Measurements from ENCODE around the gene MR1.

The MR1 gene

GRCh38 chr1:181033799-181034451, at the start of gene MR1:
MR1 (plus strand) TSS chr1:181033983; CDS start chr1:181034008, 25 bp downstream.
- DNase-seq (ENCODE audit: low spot score), result peak; percentile 87

- DNase-seq (ENCODE audit: low spot score), result no peak
Observed at GRCh38 chr1:180988253-180988752, 45.5 kb upstream of the MR1 start.

GRCh38 chr1:180994262-180994661, 39.5 kb upstream of the MR1 start:
- DNase-seq (ENCODE audit: low spot score), result no peak

- no peak for DNase-seq (ENCODE audit: low spot score)
Observed at GRCh38 chr1:180997843-180998504, 35.8 kb upstream of the MR1 start.

GRCh38 chr1:181001091-181001780, 32.5 kb upstream of the MR1 start:
- no peak for DNase-seq (ENCODE audit: low spot score)

- DNase-seq (ENCODE audit: low spot score), result no peak
Observed at GRCh38 chr1:181002582-181003172, 31.1 kb upstream of the MR1 start.

GRCh38 chr1:181010789-181011188, 23.0 kb upstream of the MR1 start:
- no peak for DNase-seq (ENCODE audit: low spot score)

GRCh38 chr1:181011301-181012202, 22.2 kb upstream of the MR1 start:
- DNase-seq (ENCODE audit: low spot score), result no peak

- no peak for DNase-seq (ENCODE audit: low spot score)
Observed at GRCh38 chr1:181012203-181012745, 21.5 kb upstream of the MR1 start.

- DNase-seq (ENCODE audit: low spot score), result no peak
Observed at GRCh38 chr1:181013144-181013543, 20.6 kb upstream of the MR1 start.

- no peak for DNase-seq (ENCODE audit: low spot score)
Observed at GRCh38 chr1:181014477-181015250, 19.1 kb upstream of the MR1 start.

- DNase-seq (ENCODE audit: low spot score), result no peak
Observed at GRCh38 chr1:181015251-181015615, 18.6 kb upstream of the MR1 start.

- no peak for DNase-seq (ENCODE audit: low spot score)
Observed at GRCh38 chr1:181016563-181016962, 17.2 kb upstream of the MR1 start.

GRCh38 chr1:181018901-181019681, 14.7 kb upstream of the MR1 start:
- no peak for DNase-seq (ENCODE audit: low spot score)

- DNase-seq (ENCODE audit: low spot score), result no peak
Observed at GRCh38 chr1:181021159-181021558, 12.6 kb upstream of the MR1 start.

- peak; percentile 52 for DNase-seq (ENCODE audit: low spot score)
Observed at GRCh38 chr1:181021811-181022434, 11.9 kb upstream of the MR1 start.

- DNase-seq (ENCODE audit: low spot score), result no peak
Observed at GRCh38 chr1:181023265-181024057, 10.3 kb upstream of the MR1 start.

- DNase-seq (ENCODE audit: low spot score), result no peak
Observed at GRCh38 chr1:181028196-181028595, 5.6 kb upstream of the MR1 start.
